T-helper 9 cell (primary cell): ENCODE results near the gene KIAA2012.
A peak's percentile ranks its signal among the peaks of the same experiment; 100 is the strongest.

Source experiments
- DNase-seq: peaks from one replicate; pipeline ENCODE4 v3.0.0-alpha.2; 2020

Gene KIAA2012

DNA sequence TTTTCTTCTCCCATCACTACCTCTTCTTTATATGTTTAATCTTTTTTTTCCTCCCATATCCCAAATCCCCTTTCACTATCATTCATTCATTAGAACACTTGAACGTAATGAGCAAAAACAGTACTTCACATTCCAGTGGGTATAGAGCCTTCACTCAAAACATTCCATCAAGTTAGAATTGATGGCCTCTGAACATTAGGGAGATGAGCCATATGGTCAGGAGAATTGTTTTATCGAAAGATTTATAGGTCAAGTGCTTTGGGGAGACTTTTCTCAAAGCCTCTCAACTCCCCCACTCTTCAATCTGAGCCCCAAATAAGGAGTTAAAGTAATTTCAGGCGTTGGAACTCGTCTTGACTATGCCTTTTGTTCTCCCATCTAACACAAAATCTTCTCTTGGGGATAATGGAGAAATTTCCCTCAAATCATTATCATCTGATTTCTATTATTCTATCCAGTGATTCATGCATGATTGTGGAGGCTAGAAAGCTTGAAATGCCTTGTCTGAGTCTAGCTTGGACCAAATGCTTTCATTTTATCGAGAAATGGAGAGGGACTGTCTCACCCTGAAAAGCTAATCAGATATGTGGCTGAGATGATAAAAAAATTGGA, 79.2 kb downstream of the KIAA2012 start:
- no peak for DNase-seq

DNA sequence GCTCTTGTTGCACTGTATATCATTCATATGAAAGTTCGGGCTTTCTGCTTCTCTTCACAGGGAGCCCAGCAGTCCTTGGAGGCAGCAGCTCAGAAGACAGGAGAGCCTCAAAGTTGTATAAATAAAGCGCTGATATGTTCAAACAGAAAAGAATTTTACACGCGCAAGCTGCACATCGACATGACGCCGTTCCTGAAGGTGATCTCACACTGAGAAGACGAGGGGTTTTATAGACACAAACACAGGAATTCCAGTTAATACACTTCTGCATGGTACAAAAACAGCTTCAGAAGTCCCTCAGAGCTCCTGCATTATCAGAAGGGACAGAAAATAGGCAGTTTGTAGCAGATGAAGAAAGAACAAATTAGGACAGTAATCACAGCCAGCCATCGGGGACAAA, 81.6 kb downstream of the KIAA2012 start:
- no peak for DNase-seq

DNA sequence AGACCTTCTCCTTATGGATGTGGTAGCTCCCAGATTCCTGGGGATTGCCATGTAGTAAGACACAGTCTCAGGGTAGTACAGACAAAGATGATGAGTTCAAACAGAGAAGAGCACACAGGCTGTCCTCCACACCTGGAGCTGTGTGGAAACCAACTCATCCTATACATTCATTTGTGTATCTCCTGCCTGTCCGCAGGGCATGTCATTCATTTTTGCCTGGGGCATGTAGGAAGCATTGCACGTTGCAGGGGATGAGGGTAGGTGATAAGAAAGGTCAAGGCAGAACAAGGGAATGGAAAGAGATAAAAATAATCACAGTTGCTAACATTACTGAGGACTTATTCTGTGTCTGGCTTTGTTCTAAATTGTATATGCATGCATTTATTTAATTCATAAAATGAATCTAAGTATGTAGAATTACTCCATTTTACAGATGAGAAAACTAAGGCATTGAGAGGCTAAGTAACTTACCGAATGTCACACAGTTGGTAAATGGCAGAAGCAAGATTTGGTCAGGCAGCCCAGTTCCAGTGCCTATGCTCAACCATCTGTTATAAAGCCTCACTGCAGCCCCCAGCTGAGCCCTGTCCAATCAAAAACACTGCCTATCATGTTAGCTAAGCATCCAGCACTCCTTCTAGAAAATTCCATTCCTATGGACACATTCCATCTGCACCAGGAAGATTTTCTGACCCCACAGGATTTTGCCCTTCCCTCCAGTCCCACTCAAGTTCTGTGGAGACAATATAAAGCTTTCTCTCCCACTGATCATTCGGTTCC, 84.3 kb downstream of the KIAA2012 start:
- no peak for DNase-seq

DNA sequence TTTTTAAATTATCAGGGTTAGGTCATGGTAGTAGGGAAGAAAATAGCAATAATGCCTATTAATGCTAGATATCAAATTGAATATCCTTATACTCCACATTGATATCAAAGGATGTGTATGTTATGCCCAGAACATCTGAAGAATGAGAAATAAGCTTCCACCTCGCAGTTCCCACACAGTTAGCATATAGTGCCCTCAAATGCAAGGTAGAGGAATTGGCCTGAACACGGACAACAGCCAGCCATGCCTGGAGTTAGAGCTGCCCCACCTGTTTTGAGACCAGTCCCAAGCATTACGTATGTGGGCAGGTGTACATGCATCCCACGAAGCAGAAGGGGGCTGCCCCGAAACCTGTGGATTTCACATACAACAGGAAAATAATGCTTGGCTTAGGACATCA, 85.7 kb downstream of the KIAA2012 start:
- DNase-seq: no peak

DNA sequence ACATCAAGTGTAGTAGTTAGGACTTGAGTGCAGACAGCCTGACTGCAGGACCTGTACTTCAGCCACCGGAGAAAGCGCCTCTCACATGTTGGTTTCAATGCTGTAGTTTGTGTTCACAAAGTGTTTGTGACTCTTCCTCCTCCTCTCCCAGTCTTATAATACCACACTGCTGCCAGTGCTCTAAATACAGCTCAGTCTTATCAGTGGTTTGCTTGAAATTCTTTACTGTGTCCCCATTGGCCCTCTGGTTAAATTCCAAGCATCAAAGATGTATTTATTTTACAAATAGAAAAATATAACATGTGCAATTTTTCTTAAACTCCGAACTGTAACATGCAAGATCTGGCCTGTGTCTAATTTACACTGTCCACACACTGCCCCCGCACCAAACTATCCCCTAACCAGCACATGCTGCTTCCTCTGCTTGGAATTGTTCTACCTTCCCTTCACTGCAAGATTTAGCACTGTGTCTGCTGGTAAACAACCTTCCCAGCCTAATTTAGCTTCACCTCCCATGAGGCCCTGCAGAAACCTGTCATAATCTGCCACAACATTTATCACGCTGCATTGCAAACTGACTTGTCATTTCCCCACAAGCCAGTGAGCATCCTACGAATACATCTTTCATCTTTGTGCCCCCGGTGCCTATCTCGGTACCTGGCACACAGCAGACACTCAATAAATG, 88.2 kb downstream of the KIAA2012 start:
- DNase-seq: no peak

GRCh38 chr2:202164411-202164810, 91.4 kb downstream of the KIAA2012 start:
- DNase-seq: no peak

- no peak for DNase-seq
These were observed 92.2 kb downstream of the KIAA2012 start for GRCh38 chr2:202165208-202165607.

- DNase-seq: no peak
These were observed 92.9 kb downstream of the KIAA2012 start for GRCh38 chr2:202165945-202166344.

DNA sequence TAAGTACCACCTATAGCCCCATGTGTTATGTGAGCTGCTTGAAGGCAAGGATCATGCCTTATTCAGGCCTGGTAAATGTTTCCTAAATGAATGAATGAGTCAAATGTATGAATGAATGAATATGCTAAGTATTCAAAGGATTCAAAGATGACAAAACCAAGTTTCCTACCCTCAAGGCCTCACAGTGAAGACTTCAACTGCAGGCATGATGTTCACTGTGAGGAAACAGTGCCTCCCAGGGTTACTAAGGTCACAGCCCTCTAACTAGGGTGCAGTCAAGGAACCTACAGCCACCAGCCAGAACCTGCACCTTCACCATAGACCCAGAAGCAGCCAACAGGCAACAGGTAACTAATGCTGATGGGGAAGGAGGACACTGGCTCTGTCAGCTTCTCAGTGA, 96.1 kb downstream of the KIAA2012 start:
- DNase-seq: no peak

GRCh38 chr2:202169832-202170424, 96.9 kb downstream of the KIAA2012 start:
- no peak for DNase-seq

DNA sequence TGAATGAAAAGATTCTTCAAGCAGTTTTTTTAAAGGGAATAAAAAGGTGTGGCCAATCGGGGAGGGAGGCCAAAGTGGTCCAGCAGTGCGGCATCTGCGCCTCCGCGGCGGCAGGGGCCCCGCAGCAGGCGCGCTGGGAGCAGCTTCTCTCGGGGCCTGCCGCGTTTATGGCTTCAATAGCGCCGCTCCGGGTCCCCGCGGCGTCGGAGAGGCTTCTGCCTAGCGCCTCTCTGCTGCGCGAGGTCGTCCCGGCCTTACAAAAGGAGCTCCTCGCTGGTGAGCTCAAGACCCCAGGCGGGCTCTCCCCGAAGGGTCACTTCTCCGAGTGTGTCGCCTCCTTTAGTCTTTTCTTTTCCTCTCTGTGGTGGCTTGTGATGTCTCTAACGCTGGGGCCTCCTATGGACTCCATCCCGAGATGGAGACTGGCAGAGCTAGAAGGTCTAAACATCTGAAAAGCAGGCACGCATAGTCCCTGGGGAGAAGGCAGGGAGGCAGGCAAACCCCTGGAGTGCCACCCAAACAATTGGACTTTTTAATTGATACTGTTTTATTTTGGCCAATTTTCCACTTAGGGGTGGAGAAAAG, 98.3 kb downstream of the KIAA2012 start:
- no peak for DNase-seq

GRCh38 chr2:202172439-202173211, 99.6 kb downstream of the KIAA2012 start:
- no peak for DNase-seq

GRCh38 chr2:202178346-202178958, 105.4 kb downstream of the KIAA2012 start:
- peak; percentile 26 for DNase-seq

GRCh38 chr2:202184557-202184956, 111.5 kb downstream of the KIAA2012 start:
- DNase-seq: no peak

DNA sequence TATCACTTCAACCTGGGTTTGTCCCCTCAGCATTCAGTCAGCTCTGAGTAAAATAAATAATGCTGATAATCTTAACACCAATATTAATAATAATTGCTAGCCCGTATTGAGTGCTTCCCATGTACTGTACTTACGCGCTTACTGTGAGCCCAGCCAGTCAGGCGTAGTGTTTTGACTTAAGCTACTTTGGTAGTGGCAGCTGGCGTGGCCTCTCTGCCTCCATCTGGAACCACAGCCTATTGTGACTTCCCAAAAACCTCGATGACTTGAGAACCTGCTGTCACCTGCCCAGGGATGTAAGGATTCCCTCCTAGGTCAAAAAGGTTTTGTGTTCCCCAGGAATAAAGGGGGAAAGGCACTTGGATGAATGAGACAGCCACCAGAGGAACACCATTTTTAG, 112.1 kb downstream of the KIAA2012 start:
- DNase-seq: no peak

DNA sequence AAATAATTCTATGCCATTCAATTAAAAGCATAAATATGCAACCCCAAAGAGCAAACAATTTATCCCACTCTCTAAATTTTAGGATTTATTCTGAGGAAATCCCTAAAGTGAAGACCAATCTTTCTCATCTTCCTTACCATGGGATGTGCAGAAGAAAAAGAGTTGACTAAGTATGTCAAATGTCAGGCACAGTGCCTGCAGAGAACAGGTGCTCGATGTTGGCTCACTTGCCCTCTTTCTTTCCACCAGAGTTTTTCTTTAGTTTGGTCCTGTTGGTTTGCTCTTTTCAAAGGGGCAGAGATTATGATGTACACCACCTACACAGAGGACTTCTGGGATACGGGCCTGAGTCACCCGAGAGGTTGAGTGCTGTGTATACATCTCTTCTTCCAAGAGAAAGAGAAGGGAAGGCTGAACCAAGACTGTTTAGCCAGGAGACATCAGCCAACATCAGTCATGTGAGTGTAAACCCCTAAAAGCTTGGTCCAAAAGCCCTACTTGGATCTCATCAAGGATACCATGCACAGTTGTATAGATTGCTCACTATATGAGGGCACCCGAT, 113.7 kb downstream of the KIAA2012 start:
- DNase-seq: no peak

DNA sequence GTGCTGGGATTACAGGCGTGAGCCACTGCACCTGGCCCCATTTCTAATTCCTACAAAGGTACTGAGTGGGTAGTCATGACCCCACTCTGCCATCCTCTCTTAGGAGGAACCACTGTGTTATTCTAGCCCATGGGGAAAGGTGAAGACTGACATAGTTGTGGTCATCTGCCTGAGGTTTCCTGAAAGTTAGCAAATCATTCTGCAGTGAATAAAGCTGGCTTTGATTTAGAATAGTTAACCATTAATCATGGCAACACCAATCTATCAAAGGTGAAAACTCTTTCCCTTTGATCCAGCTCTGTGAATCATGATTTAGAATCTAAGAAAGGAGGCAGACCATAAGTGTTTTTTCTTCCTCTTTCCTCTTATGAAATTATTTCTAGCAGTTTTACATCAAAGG, 114.5 kb downstream of the KIAA2012 start:
- no peak for DNase-seq

DNA sequence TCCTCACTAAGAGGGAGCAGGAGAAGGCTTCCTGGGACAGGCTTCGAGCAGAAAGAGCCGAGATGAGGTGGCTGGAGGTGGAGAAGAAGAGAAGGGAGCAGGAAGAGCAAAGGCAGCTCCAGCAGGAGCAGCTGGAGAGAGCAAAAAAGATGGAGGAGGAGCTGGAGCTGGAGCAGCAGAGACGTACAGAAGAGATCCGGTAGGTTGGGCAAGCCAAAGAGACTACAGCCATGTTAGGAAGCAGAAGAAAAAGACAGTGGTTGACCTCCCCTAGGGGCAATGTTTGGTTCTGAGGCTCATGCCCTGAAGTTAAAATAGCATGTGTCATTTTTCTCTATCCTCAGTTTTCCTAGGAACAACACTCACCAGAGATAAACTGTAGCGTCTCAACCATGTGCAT, 120.2 kb downstream of the KIAA2012 start:
- DNase-seq: no peak

DNA sequence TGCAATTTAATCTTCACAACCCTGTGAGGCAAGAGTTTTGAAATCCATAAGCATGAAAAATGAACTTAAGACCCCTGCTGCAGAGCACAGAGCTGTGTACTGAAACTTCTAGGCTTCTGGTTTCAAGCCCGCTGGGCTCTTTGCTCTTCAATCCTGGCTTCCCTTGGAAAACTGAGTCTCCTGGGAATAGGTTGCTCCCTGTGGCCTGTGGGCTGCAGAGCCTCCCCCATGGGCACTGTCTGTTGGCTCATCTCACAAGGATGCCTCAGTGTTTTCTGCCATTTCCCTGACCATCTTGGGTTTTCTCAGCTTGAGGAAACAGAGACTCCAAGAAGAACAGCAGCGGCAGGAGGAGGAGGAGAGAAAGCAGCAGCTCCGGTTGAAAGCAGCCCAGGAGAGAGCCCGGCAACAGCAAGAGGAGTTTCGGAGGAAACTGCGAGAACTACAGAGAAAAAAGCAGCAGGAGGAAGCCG, 120.9 kb downstream of the KIAA2012 start:
- no peak for DNase-seq

- no peak for DNase-seq
These were observed 121.4 kb downstream of the KIAA2012 start for GRCh38 chr2:202194418-202194817.

DNA sequence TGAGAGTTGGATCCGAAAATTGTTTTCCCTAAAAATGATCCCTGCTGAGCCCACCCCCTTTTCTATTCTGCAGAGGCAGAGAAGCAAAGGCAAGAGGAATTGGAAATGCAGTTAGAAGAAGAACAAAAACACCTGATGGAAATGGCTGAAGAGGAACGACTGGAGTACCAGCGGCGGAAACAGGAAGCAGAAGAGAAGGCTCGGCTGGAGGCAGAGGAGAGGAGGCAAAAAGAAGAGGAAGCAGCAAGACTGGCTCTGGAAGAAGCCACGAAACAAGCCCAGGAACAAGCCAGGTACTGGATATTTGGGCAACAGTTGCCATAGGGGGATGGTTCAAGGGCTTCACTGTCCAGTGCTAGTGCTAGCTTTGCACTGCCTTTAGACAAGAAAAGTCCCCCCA, 123.7 kb downstream of the KIAA2012 start:
- no peak for DNase-seq
